Mucosa of descending colon (tissue), 3 donors: ENCODE measurements around the gene PABPN1L. TPM values are rescaled to one million over a fixed set of nuclear protein-coding genes. Genes with fewer than 3 reads are reported as not detected.

Experiments
- ATAC-seq: fragments of 200-7000 bp; cut with Tn5 transposase; one replicate; pipeline ENCODE4 v1.9.1; 2020; ENCODE audit warnings: mild to moderate bottlenecking, moderate library complexity
- DNase-seq, 3 donors: peaks; one replicate each; pipeline ENCODE4 v3.0.0-alpha.2; 2020
- H3K36me3 ChIP-seq: fragments of 200-600 bp; one replicate; pipeline ENCODE4 v1.8.0; 2021; ENCODE audit warnings: low read depth, mild to moderate bottlenecking
- H3K4me1 ChIP-seq: fragments of 200-600 bp; one replicate; pipeline ENCODE4 v1.8.0; 2021; ENCODE audit warnings: low read depth, mild to moderate bottlenecking
- H3K4me3 ChIP-seq: fragments of 200-600 bp; one replicate; pipeline ENCODE4 v1.8.0; 2021; ENCODE audit warnings: mild to moderate bottlenecking
- H3K9me3 ChIP-seq: fragments of 200-600 bp; one replicate; pipeline ENCODE4 v1.8.0; 2021; ENCODE audit warnings: mild to moderate bottlenecking
- intact Hi-C, 2 donors: fragments of 100-400 bp; cut with DNase I in 1 of 2; cut with micrococcal nuclease in 1 of 2; formaldehyde crosslinking; loops; one replicate each; pipeline versions ENCODE4 v1.11.0 to v1.11.1; 2022; cut with DNase I, micrococcal nuclease
- total RNA-seq, 3 donors: library from RNA; stranded (reverse); fragmentation: NEBNext Ultra II Directional in 2 of 3; extraction: Animal tissue kit (Norgen Biotek cat#: 25700) in 2 of 3; gene quantifications; one replicate each; pipeline versions ENCODE4 v1.2.1 to v1.2.4, GENCODE V29; 2021 to 2023
- TF ChIP-seq, protein P1 (sequence below): fragments of 200-600 bp; IDR thresholded peaks from one replicate; pipeline ENCODE4 v1.8.0; 2022; ENCODE audit warnings: antibody characterized with exemption, mild to moderate bottlenecking
- donor health status: DM: no; HTN: no; CAD: no; lungs with moderate emphysema.
- donor health status: DM: no; HTN: no; CAD: no.
- donor health status: DM: no; HTN: yes; CAD: no.

The PABPN1L gene
- total RNA-seq, 3 donors from 2014 or later: not detected

GRCh38 chr16:88840600-88841215, 25.8 kb downstream of the PABPN1L start:
- H3K36me3 ChIP-seq: no peaks in the 10 kb centered on the region
- H3K9me3 ChIP-seq: no peaks in the 10 kb centered on the region
- intact Hi-C loops: no loop called here
- H3K4me1 ChIP-seq: no peaks in the 10 kb centered on the region
- TF ChIP-seq, protein P1, sequence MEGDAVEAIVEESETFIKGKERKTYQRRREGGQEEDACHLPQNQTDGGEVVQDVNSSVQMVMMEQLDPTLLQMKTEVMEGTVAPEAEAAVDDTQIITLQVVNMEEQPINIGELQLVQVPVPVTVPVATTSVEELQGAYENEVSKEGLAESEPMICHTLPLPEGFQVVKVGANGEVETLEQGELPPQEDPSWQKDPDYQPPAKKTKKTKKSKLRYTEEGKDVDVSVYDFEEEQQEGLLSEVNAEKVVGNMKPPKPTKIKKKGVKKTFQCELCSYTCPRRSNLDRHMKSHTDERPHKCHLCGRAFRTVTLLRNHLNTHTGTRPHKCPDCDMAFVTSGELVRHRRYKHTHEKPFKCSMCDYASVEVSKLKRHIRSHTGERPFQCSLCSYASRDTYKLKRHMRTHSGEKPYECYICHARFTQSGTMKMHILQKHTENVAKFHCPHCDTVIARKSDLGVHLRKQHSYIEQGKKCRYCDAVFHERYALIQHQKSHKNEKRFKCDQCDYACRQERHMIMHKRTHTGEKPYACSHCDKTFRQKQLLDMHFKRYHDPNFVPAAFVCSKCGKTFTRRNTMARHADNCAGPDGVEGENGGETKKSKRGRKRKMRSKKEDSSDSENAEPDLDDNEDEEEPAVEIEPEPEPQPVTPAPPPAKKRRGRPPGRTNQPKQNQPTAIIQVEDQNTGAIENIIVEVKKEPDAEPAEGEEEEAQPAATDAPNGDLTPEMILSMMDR: no peak
- DNase-seq (no peak), ATAC-seq (no peak)
- no peak overlapping the region for H3K4me3 ChIP-seq

DNA sequence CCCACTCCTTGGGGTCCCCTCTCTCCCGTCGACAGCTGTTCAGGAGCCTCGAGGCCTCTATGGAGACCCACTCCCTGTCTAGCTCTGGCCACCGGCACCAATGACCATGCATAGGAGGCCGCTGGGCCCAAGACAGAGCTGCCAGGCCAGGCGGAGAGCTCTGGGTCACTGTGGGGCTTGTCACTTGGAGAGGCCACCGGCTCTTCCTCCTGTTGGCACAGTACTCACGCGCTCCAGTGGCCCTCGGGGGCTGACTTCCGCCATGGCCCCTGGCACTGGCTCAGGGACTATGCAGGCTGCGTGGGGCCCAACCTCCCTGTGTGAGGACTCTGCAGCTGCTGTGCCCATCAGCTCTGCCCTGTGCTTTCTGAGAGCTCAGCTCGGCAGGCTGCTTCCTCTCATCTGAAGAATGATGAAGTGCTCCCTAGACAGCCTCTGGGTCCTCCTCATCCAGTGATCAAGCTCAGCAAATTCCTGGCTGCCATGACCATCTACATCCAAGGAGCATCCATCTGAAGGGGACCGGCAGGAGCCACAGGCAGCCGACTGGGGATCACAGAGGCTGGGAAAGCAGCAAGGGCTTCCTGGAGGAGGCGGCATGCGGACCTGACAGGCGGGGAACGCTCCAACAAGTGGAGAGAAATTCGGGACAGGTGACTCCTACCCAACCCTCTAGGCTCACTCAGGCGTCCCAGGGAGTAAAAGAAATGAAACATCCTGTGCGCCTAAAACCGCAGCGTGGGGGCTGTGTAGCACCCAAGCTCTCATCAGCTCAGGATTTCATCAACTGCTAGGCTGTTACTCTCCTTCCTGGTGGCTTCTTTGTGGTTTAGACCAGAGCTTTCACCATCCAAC, 26.5 kb downstream of the PABPN1L start:
- intact Hi-C loops: no loop called here
- Histone ChIP-seq H3K9me3 (no peaks in the 10 kb centered on the region), H3K4me1 (no peaks in the 10 kb centered on the region), H3K36me3 (no peaks in the 10 kb centered on the region), H3K4me3 (no peak overlapping the region)
- no peak for ATAC-seq
- no peak for DNase-seq
- TF ChIP-seq, protein P1: no peak

GRCh38 chr16:88839026-88839529, 27.4 kb downstream of the PABPN1L start:
- no peak for ATAC-seq
- TF ChIP-seq, protein P1: no peak
- Histone ChIP-seq H3K4me1 (no peaks in the 10 kb centered on the region), H3K36me3 (no peaks in the 10 kb centered on the region), H3K4me3 (no peak overlapping the region), H3K9me3 (no peaks in the 10 kb centered on the region)
- intact Hi-C loops: no loop called here
- no peak for DNase-seq

DNA sequence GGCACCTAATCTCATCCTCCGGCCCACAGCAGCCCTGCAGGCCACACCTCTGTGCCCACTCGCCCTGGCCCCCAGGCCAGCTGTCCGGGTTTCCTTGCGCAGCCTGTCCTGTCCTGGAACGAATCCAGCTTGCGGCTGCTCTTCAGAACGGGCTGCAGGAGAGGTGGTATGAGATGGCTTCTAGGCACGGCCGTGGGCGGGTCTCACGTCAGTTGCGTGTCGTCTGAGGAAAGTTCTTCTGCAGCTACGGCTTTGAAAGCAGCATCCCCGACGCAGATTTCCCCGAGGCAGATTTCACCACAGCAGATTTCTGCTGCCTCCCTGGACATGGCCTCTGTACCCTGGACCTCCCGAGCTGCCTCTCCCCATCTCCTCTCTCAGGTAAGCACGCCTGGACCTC, 27.9 kb downstream of the PABPN1L start:
- no peaks in the 10 kb centered on the region for H3K9me3 ChIP-seq
- no peak for DNase-seq
- no peak for ATAC-seq
- no peaks in the 10 kb centered on the region for H3K4me1 ChIP-seq
- TF ChIP-seq, protein P1: no peak
- no peaks in the 10 kb centered on the region for H3K36me3 ChIP-seq
- intact Hi-C loops: no loop called here
- no peak overlapping the region for H3K4me3 ChIP-seq

- no peaks in the 10 kb centered on the region for H3K4me1 ChIP-seq
- no peaks in the 10 kb centered on the region for H3K36me3 ChIP-seq
- H3K4me3 ChIP-seq: no peak overlapping the region
- intact Hi-C loops: no loop called here
- TF ChIP-seq, protein P1: no peak
- ATAC-seq: no peak
- no peaks in the 10 kb centered on the region for H3K9me3 ChIP-seq
- DNase-seq: no peak
These were observed 28.7 kb downstream of the PABPN1L start for GRCh38 chr16:88837806-88838205.
